B cell (primary cell): Measurements from ENCODE around the gene HPS5. TPM values are rescaled to one million over a fixed set of nuclear protein-coding genes. Genes with fewer than 3 reads are reported as not detected.
"Not testable (repeated sequence)": the region's sequence is repeated elsewhere in the genome, so short reads cannot be mapped to it uniquely, and the experiment has no call there.

Source experiments
- ATAC-seq: fragments of 200-7000 bp; cut with Tn5 transposase; one replicate; pipeline ENCODE4 v1.10.0; 2021; ENCODE audit warnings: low read depth, mild to moderate bottlenecking, moderate number of reproducible peaks, moderate library complexity
- CTCF ChIA-PET: fragments of 350-600 bp; sonication (Branson Sonifier 250); formaldehyde crosslinking; loops from one replicate; lab custom pipeline; 2021; ENCODE audit warnings: antibody characterized with exemption, inconsistent platforms; lab: Charles Lee
- POLR2A ChIA-PET: fragments of 350-600 bp; sonication (Branson Sonifier 250); formaldehyde crosslinking; loops from one replicate; lab custom pipeline; 2021; ENCODE audit warnings: antibody characterized with exemption; lab: Charles Lee
- DNase-seq: peaks from one replicate; pipeline ENCODE4 v3.0.0; 2013
- H2AFZ ChIP-seq: 2 replicates; pipeline ENCODE4 v1.6.1; 2012; ENCODE audit warnings: mild to moderate bottlenecking, low read depth, low read length; ENCODE audit not compliant: insufficient read depth, poor library complexity, severe bottlenecking
- H3K27ac ChIP-seq, 2 donors: 1 replicate in 1 of 2; 2 replicates in 1 of 2; pipeline ENCODE4 v1.5.1; 2012 to 2013; ENCODE audit warnings: low read length in 2 of 2, mild to moderate bottlenecking in 2 of 2, moderate library complexity in 1 of 2
- H3K27me3 ChIP-seq, 4 experiments: fragments of 200-600 bp in 1 of 4; sonication (generic) in 1 of 4; replicated peaks in 1 of 4; 1 replicate in 2 of 4; 2 replicates in 2 of 4; pipeline versions ENCODE4 v1.6.1 to v1.7.0; 2013 to 2016; ENCODE audit warnings: low read length in 3 of 4, mild to moderate bottlenecking in 2 of 4, mixed read lengths in 1 of 4, moderate library complexity in 1 of 4; ENCODE audit not compliant: insufficient read depth in 4 of 4, control insufficient read depth in 3 of 4; ENCODE audit errors: control extremely low read depth in 1 of 4
- H3K36me3 ChIP-seq, 2 experiments: replicated peaks in 1 of 2; 1 replicate in 1 of 2; 2 replicates in 1 of 2; pipeline versions ENCODE4 v1.6.1 to v1.7.1; 2013; ENCODE audit warnings: low read length in 1 of 2; ENCODE audit not compliant: insufficient read depth in 2 of 2, control insufficient read depth in 1 of 2; ENCODE audit errors: control extremely low read depth in 1 of 2, extremely low read depth in 1 of 2
- H3K4me1 ChIP-seq, 2 donors: fragments of 200-600 bp in 1 of 2; sonication (generic) in 1 of 2; 1 replicate in 1 of 2; 2 replicates in 1 of 2; pipeline versions ENCODE4 v1.5.1 to v1.6.1; 2013 to 2017; ENCODE audit warnings: low read length in 2 of 2; ENCODE audit not compliant: control insufficient read depth in 2 of 2, insufficient read depth in 2 of 2
- H3K4me2 ChIP-seq: replicated peaks from 2 replicates; pipeline ENCODE3; 2012; ENCODE audit warnings: mild to moderate bottlenecking, low read depth, low read length; ENCODE audit not compliant: poor library complexity, severe bottlenecking
- H3K4me3 ChIP-seq, 5 experiments: fragments of 200-600 bp in 1 of 5; sonication (generic) in 1 of 5; 1 replicate in 3 of 5; 2 replicates in 2 of 5; pipeline versions ENCODE4 v1.5.1 to v1.7.0; 2011 to 2016; ENCODE audit warnings: low read length in 4 of 5, mild to moderate bottlenecking in 4 of 5, low read depth in 2 of 5, control low read depth in 1 of 5, moderate library complexity in 1 of 5; ENCODE audit not compliant: insufficient read depth in 1 of 5; ENCODE audit errors: control extremely low read depth in 1 of 5, extremely low read depth in 1 of 5
- H3K79me2 ChIP-seq: fragments of 200-600 bp; sonication (generic); one replicate; pipeline ENCODE4 v1.6.0; 2016; ENCODE audit warnings: low read length; ENCODE audit not compliant: control insufficient read depth, insufficient read depth
- H3K9ac ChIP-seq: fragments of 200-600 bp; sonication (generic); 2 replicates; pipeline ENCODE4 v1.6.1; 2017; ENCODE audit warnings: mild to moderate bottlenecking, low read length, moderate library complexity
- H3K9me3 ChIP-seq, 3 donors: one replicate each; pipeline versions ENCODE4 v1.6.1 to v1.7.1; 2013; ENCODE audit warnings: low read length in 2 of 3; ENCODE audit not compliant: control insufficient read depth in 2 of 3, insufficient read depth in 1 of 3; ENCODE audit errors: control extremely low read depth in 1 of 3
- H4K20me1 ChIP-seq: 2 replicates; pipeline ENCODE4 v1.6.0; 2012; ENCODE audit warnings: mild to moderate bottlenecking, low read length; ENCODE audit not compliant: insufficient read depth, control insufficient read depth, poor library complexity, severe bottlenecking
- H3K27ac Mint-ChIP-seq: one replicate; pipeline ENCODE4 v1.8.0; 2021; ENCODE audit warnings: mixed read lengths
- H3K27me3 Mint-ChIP-seq: one replicate; pipeline ENCODE4 v1.8.0; 2021; ENCODE audit warnings: mixed read lengths
- H3K4me1 Mint-ChIP-seq: one replicate; pipeline ENCODE4 v1.8.0; 2021; ENCODE audit warnings: mixed read lengths
- H3K4me3 Mint-ChIP-seq: one replicate; pipeline ENCODE4 v1.8.0; 2021; ENCODE audit warnings: mixed read lengths
- H3K9me3 Mint-ChIP-seq: one replicate; pipeline ENCODE4 v1.8.0; 2022; ENCODE audit warnings: mixed read lengths; ENCODE audit not compliant: insufficient read depth
- WGBS: methylation state at CpG from one replicate; pipeline ENCODE4 v1.1.5; 2013; ENCODE audit warnings: missing lambda C conversion rate; ENCODE audit not compliant: insufficient coverage; 5-methylcytosine and 5-hydroxymethylcytosine counted together
- intact Hi-C: fragments of 100-400 bp; cut with micrococcal nuclease; formaldehyde crosslinking; loops from one replicate; pipeline ENCODE4 v1.10.0; 2022
- polyA plus RNA-seq: library from polyadenylated mRNA; depleted of rRNA; stranded (reverse); fragments of >200 nt; gene quantifications from 2 replicates; pipeline ENCODE4 v1.2.3, GENCODE V29; 2012
- total RNA-seq, 2 donors: library from RNA; stranded (reverse); fragments of 120-200 nt in 1 of 2; gene quantifications; 1 replicate in 1 of 2; 2 replicates in 1 of 2; pipeline versions ENCODE4 v1.2.3 to v1.2.4, GENCODE V29; 2013 to 2022

Gene HPS5
- total and polyA plus RNA-seq, 2 donors (not counting 1 experiment from before 2014, with no cell fraction given), result 15.2 to 31.3 TPM

GRCh38 chr11:18247191-18247581 is 74.8 kb downstream of the HPS5 start:
- not testable (repeated sequence) for H3K27me3 Mint-ChIP-seq

GRCh38 chr11:18246379-18247190 is 75.4 kb downstream of the HPS5 start:
- Histone ChIP-seq H3K4me1 (peaks cover 2 to 19% of the 10 kb centered on the region in 2 donors), H3K9ac (peak overlapping the region; percentile 55), H3K4me3 (peak overlapping the region in 4 of 5 experiments; percentile 22 to 50 (median 34)), H3K4me2 (peak overlapping the region; percentile 61), H2AFZ (peak overlapping the region; percentile 70), H3K27ac (peak overlapping the region; percentile 53 to 60)
- H4K20me1 ChIP-seq, H3K9me3 Mint-ChIP-seq, CTCF ChIA-PET, H3K36me3 ChIP-seq, H3K27me3 Mint-ChIP-seq, H3K27me3 ChIP-seq, H3K79me2 ChIP-seq, POLR2A ChIA-PET, H3K9me3 ChIP-seq: not testable (repeated sequence)
- peak overlapping the region; percentile 74 for H3K4me3 Mint-ChIP-seq
- peak; percentile 63 for ATAC-seq
- WGBS, result 52% methylated on average over 5 of the region's 11 CpGs
- H3K27ac Mint-ChIP-seq, result peak overlapping the region; percentile 87
- DNase-seq, result peak; percentile 54
- H3K4me1 Mint-ChIP-seq, result peaks cover 15% of the 10 kb centered on the region
- intact Hi-C loops, result loop anchor here (2.0 to 10.0 kb wide), 2 partner anchors 76 to 278 kb away; partner anchors contain the start of genes GTF2H1, HPS5 and TSG101

More at GRCh38 chr11:18247191-18247581, 74.8 kb downstream of the HPS5 start:
- H3K4me3 ChIP-seq, CTCF ChIA-PET, H3K9me3 ChIP-seq, POLR2A ChIA-PET, H3K9me3 Mint-ChIP-seq, H3K36me3 ChIP-seq, H4K20me1 ChIP-seq, H3K27me3 ChIP-seq, ATAC-seq, H3K4me2 ChIP-seq, H3K79me2 ChIP-seq, H3K9ac ChIP-seq, DNase-seq: not testable (repeated sequence)
- Histone ChIP-seq H3K4me1 (peaks cover 2 to 19% of the 10 kb centered on the region in 2 donors), H2AFZ (peak overlapping the region; percentile 70), H3K27ac (peak overlapping the region in 1 of 2 donors; percentile 53)
- intact Hi-C loops, result loop anchor here (2.0 to 10.0 kb wide), 2 partner anchors 76 to 278 kb away; partner anchors contain the start of genes GTF2H1, HPS5 and TSG101
- Mint-ChIP-seq H3K4me3 (peak overlapping the region; percentile 74), H3K4me1 (peaks cover 15% of the 10 kb centered on the region), H3K27ac (peak overlapping the region; percentile 87)
- no CpG with 5 or more reads among the region's 6 CpGs for WGBS
